Adrenal gland (tissue), 12 donors: ENCODE results near the gene MARCHF7. TPM values are rescaled to one million over a fixed set of nuclear protein-coding genes. Genes with fewer than 3 reads are reported as not detected.
"Not testable (repeated sequence)": the region's sequence is repeated elsewhere in the genome, so short reads cannot be mapped to it uniquely, and the experiment has no call there.

Source experiments
- DNase-seq, 7 donors: peaks; one replicate each; pipeline ENCODE4 v3.0.0-alpha.2; 2019 to 2020
- H3K27ac ChIP-seq, 5 donors: fragments of 200-600 bp; sonication (generic) in 4 of 5; 1 replicate in 3 of 5; 2 replicates in 2 of 5; pipeline versions ENCODE4 v1.5.1 to v1.8.0; 2016 to 2020; ENCODE audit warnings: mild to moderate bottlenecking in 1 of 5
- H3K27me3 ChIP-seq: fragments of 200-600 bp; 2 replicates; pipeline ENCODE4 v1.8.0; 2021
- H3K36me3 ChIP-seq, 2 donors: fragments of 200-600 bp; replicated peaks in 1 of 2; 1 replicate in 1 of 2; 2 replicates in 1 of 2; pipeline versions ENCODE4 v1.5.1 to v1.8.0; 2018 to 2022
- H3K4me1 ChIP-seq, 2 donors: fragments of 200-600 bp; replicated peaks in 1 of 2; 1 replicate in 1 of 2; 2 replicates in 1 of 2; pipeline versions ENCODE4 v1.5.1 to v1.8.0; 2018 to 2021
- H3K4me3 ChIP-seq, 4 donors: fragments of 200-600 bp; sonication (generic) in 3 of 4; one replicate each; pipeline ENCODE4 v1.5.1; 2016 to 2018
- H3K9me3 ChIP-seq, 3 donors: fragments of 200-600 bp; sonication (generic) in 1 of 3; replicated peaks in 1 of 3; 1 replicate in 2 of 3; 2 replicates in 1 of 3; pipeline versions ENCODE4 v1.5.1 to v1.8.0; 2016 to 2021
- CTCF ChIP-seq, 6 experiments: fragments of 450-650 bp in 4 of 6; fragments of 200-600 bp in 2 of 6; sonication (generic) in 1 of 6; IDR thresholded peaks; 1 replicate in 5 of 6; 2 replicates in 1 of 6; pipeline versions ENCODE4 v1.5.1 to v1.8.0; 2016 to 2021; ENCODE audit warnings: antibody characterized with exemption in 6 of 6, mild to moderate bottlenecking in 2 of 6, moderate library complexity in 1 of 6
- POLR2A ChIP-seq, 2 donors: fragments of 450-650 bp; IDR thresholded peaks; one replicate each; pipeline ENCODE4 v1.6.1; 2017; ENCODE audit warnings: antibody characterized with exemption in 2 of 2, mild to moderate bottlenecking in 2 of 2, moderate library complexity in 1 of 2
- WGBS, 4 donors: extraction: QIAGEN DNeasy Blood & Tissue Kit in 2 of 4; methylation state at CpG; one replicate each; pipeline versions ENCODE4 v1.1.5 to v1.1.7; 2013 to 2017; 5-methylcytosine and 5-hydroxymethylcytosine counted together
- intact Hi-C, 2 donors: fragments of 100-400 bp; cut with DNase I; formaldehyde crosslinking; loops; one replicate each; pipeline versions ENCODE4 v1.14.1 to v1.15.0; 2022 to 2023
- polyA plus RNA-seq, 3 donors: library from polyadenylated mRNA; stranded (reverse); fragments of 200-250 nt in 2 of 3; fragments of 350-450 nt in 1 of 3; fragmentation: Illumina TruSeq in 1 of 3; extraction: RNeasy Lipid Tissue Mini Kit (QIAGEN cat#74804) in 1 of 3; gene quantifications; one replicate each; pipeline ENCODE4 v1.2.3, GENCODE V29; 2013 to 2014
- total RNA-seq, 9 donors: library from RNA; depleted of rRNA in 4 of 9; stranded (reverse); fragments of >200 nt in 4 of 9; fragments of 120-200 nt in 1 of 9; fragmentation: NEBNext Ultra II Directional in 1 of 9; extraction: Animal tissue kit (Norgen Biotek cat#: 25700) in 1 of 9; gene quantifications; one replicate each; pipeline versions ENCODE4 v1.1.0 to v1.2.4, GENCODE V29; 2013 to 2023
- donor health status: healthy with polysubstance abuse.
- donor health status: Bipolar disorder and iron deficiency.
- donor health status: DM: yes; HTN: yes; CAD: no.
- donor health status: DM: no; HTN: no; CAD: no.
- donor health status: DM: no; HTN: no; CAD: no.
- donor health status: DM: yes; HTN: yes; CAD: no.

Gene MARCHF7
- total and polyA plus RNA-seq, 12 donors: 15.6 to 109 (median 64.3) TPM

GRCh38 chr2:159716857-159717256, 4.6 kb downstream of the MARCHF7 start:
- Histone ChIP-seq H3K4me3 (no peak overlapping the region), H3K27me3 (no peaks in the 10 kb centered on the region), H3K27ac (no peak overlapping the region), H3K9me3 (no peaks in the 10 kb centered on the region), H3K36me3 (peaks cover 0 to 8% of the 10 kb centered on the region in 2 donors), H3K4me1 (peaks cover 33 to 49% of the 10 kb centered on the region in 2 donors)
- DNase-seq: no peak
- TF ChIP-seq POLR2A (IDR thresholded peaks at IDR 0.05): no peak
- no peak for TF ChIP-seq CTCF (IDR thresholded peaks at IDR 0.05)
- 77 to 92% (median 82%) methylated on average over 2 of the region's 2 CpGs for WGBS, 4 donors
- intact Hi-C loops: no loop called here

GRCh38 chr2:159720676-159721075, 8.4 kb downstream of the MARCHF7 start:
- WGBS, 4 donors: 95 to 98% (median 96%) methylated on average over 10 of the region's 10 CpGs
- Histone ChIP-seq H3K4me3 (no peak overlapping the region), H3K36me3 (peaks cover 0 to 8% of the 10 kb centered on the region in 2 donors), H3K27ac (no peak overlapping the region), H3K4me1 (peaks cover 17 to 51% of the 10 kb centered on the region in 2 donors), H3K9me3 (no peaks in the 10 kb centered on the region), H3K27me3 (no peaks in the 10 kb centered on the region)
- TF ChIP-seq POLR2A (IDR thresholded peaks at IDR 0.05) (no peak), CTCF (IDR thresholded peaks at IDR 0.05) (no peak)
- DNase-seq: no peak
- intact Hi-C loops: no loop called here

GRCh38 chr2:159722580-159722979, 10.3 kb downstream of the MARCHF7 start:
- no peak for DNase-seq
- 75 to 80% (median 78%) methylated on average over 2 of the region's 2 CpGs for WGBS, 4 donors
- Histone ChIP-seq H3K4me1 (peaks cover 5 to 39% of the 10 kb centered on the region in 2 donors), H3K27me3 (no peaks in the 10 kb centered on the region), H3K9me3 (no peaks in the 10 kb centered on the region), H3K4me3 (no peak overlapping the region), H3K27ac (no peak overlapping the region), H3K36me3 (no peaks in the 10 kb centered on the region)
- intact Hi-C loops: no loop called here
- TF ChIP-seq POLR2A (IDR thresholded peaks at IDR 0.05) (no peak), CTCF (IDR thresholded peaks at IDR 0.05) (no peak)

- DNase-seq, H3K27ac ChIP-seq, intact Hi-C loops, H3K4me3 ChIP-seq, H3K36me3 ChIP-seq, H3K27me3 ChIP-seq, H3K9me3 ChIP-seq: not testable (repeated sequence)
- peaks cover 0 to 43% of the 10 kb centered on the region in 2 donors for H3K4me1 ChIP-seq
- WGBS, 4 donors: 80 to 97% (median 88%) methylated on average over 5 to 6 of the region's 6 CpGs
Measured at GRCh38 chr2:159724795-159725572, 12.7 kb downstream of the MARCHF7 start.

- WGBS, 4 donors: 85 to 87% (median 86%) methylated on average over 3 of the region's 3 CpGs
- peaks cover 0 to 14% of the 10 kb centered on the region in 2 donors for H3K36me3 ChIP-seq
- H3K27ac ChIP-seq: no peak overlapping the region
- no peak overlapping the region for H3K4me3 ChIP-seq
- TF ChIP-seq CTCF (IDR thresholded peaks at IDR 0.05): no peak
- TF ChIP-seq POLR2A (IDR thresholded peaks at IDR 0.05): no peak
- peaks cover 0 to 43% of the 10 kb centered on the region in 2 donors for H3K4me1 ChIP-seq
- intact Hi-C loops: no loop called here
- H3K9me3 ChIP-seq: no peaks in the 10 kb centered on the region
- DNase-seq: no peak
- H3K27me3 ChIP-seq: no peaks in the 10 kb centered on the region
Measured at GRCh38 chr2:159725713-159726112, 13.4 kb downstream of the MARCHF7 start.
